ENCODE data around the gene DAAM1. TPM values are rescaled to one million over a fixed set of nuclear protein-coding genes. Genes with fewer than 3 reads are reported as not detected.

Gene DAAM1
- polyA plus RNA-seq, 1 experiment, result 4.7 TPM

DNA sequence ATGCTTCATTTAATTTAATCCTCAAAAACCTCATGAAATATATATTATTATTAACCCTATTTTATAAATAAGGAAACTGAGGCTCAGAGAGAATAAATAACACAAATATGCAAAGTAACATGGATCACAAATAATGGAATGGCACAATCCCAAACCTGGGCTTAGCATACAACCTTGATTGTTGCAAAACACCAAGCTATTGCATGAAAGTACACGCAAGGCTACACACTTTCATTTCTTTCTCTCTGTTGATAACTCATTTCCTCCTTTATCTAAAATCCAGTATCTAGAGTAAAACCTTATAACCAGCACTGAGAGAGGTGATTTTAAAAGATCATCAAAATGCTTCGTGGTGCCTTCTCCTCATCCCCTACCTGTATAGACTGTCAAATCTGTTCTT is 2.8 kb upstream of the DAAM1 start:
- Histone ChIP-seq H3K36me3 (ENCODE audit: control insufficient read depth, insufficient read depth, low read length) (no peaks in the 10 kb centered on the region), H3K4me3 (ENCODE audit: low read depth, low read length) (no peak overlapping the region), H3K27me3 (ENCODE audit: control insufficient read depth, insufficient read depth, low read length) (peaks cover 28% of the 10 kb centered on the region)
- CTCF ChIA-PET, result no interaction called here
- POLR2A ChIA-PET, result no interaction called here
- TF ChIP-seq, protein P1, sequence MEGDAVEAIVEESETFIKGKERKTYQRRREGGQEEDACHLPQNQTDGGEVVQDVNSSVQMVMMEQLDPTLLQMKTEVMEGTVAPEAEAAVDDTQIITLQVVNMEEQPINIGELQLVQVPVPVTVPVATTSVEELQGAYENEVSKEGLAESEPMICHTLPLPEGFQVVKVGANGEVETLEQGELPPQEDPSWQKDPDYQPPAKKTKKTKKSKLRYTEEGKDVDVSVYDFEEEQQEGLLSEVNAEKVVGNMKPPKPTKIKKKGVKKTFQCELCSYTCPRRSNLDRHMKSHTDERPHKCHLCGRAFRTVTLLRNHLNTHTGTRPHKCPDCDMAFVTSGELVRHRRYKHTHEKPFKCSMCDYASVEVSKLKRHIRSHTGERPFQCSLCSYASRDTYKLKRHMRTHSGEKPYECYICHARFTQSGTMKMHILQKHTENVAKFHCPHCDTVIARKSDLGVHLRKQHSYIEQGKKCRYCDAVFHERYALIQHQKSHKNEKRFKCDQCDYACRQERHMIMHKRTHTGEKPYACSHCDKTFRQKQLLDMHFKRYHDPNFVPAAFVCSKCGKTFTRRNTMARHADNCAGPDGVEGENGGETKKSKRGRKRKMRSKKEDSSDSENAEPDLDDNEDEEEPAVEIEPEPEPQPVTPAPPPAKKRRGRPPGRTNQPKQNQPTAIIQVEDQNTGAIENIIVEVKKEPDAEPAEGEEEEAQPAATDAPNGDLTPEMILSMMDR (IDR thresholded peaks at IDR 0.05; ENCODE audit: insufficient read depth, low read depth, low read length), result no peak
- no peak for DNase-seq (ENCODE audit: low read depth)

DNA sequence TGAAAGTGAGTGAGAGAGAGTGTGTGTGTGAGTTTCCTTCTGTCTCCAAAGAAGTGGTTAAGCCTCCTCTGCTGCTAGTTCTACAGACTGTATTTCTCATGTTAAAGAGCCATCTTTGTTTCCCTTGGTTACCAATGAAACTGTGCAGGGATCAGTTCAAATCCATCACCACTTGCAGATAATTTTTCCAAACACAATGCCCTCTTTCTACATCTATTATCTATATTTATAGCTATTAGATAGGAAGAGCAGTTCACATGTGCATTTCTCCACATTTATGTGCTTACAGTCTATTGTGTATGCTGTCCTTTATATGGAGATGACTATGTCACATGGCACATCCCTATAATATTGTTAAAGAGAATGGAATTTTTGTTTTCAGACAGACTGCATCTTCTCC is 2.2 kb upstream of the DAAM1 start:
- POLR2A ChIA-PET, result no interaction called here
- H3K4me3 ChIP-seq (ENCODE audit: low read depth, low read length), result no peak overlapping the region
- DNase-seq (ENCODE audit: low read depth), result no peak
- CTCF ChIA-PET, result interaction anchor here (1.0 kb wide), 1 partner anchor 10 kb away, joined by 3 read pairs; no protein-coding TSS in a partner anchor
- TF ChIP-seq, protein P1 (IDR thresholded peaks at IDR 0.05; ENCODE audit: insufficient read depth, low read depth, low read length), result no peak
- H3K27me3 ChIP-seq (ENCODE audit: control insufficient read depth, insufficient read depth, low read length), result peaks cover 24% of the 10 kb centered on the region
- no peaks in the 10 kb centered on the region for H3K36me3 ChIP-seq (ENCODE audit: control insufficient read depth, insufficient read depth, low read length)

DNA sequence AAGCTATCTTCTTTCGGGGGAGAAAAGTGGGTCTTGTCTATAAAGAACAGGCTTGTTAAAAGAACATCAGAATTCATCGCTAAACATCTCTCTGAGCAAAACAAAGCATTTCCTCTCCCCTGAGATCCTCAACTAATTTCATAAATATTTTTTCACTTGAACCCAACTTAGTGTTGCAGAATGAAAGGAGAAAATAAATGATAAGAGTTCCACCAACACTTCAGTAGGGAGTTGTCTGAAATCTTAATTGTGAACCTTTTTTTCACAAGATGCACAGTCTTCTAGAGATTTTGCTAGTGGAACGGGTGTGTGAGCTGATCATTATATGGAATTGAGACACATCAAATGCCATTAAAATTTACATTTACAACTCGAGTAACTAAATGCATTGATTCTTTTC is 1.3 kb upstream of the DAAM1 start:
- CTCF ChIA-PET, result interaction anchor here (1.0 to 3.7 kb wide), 3 partner anchors 11 to 256 kb away, joined by 3 to 14 read pairs (median 3); no protein-coding TSS in a partner anchor
- DNase-seq (ENCODE audit: low read depth), result no peak
- TF ChIP-seq, protein P1 (IDR thresholded peaks at IDR 0.05; ENCODE audit: insufficient read depth, low read depth, low read length), result no peak
- POLR2A ChIA-PET, result no interaction called here
- Histone ChIP-seq H3K4me3 (ENCODE audit: low read depth, low read length) (no peak overlapping the region), H3K27me3 (ENCODE audit: control insufficient read depth, insufficient read depth, low read length) (peaks cover 23% of the 10 kb centered on the region), H3K36me3 (ENCODE audit: control insufficient read depth, insufficient read depth, low read length) (no peaks in the 10 kb centered on the region)

DNA sequence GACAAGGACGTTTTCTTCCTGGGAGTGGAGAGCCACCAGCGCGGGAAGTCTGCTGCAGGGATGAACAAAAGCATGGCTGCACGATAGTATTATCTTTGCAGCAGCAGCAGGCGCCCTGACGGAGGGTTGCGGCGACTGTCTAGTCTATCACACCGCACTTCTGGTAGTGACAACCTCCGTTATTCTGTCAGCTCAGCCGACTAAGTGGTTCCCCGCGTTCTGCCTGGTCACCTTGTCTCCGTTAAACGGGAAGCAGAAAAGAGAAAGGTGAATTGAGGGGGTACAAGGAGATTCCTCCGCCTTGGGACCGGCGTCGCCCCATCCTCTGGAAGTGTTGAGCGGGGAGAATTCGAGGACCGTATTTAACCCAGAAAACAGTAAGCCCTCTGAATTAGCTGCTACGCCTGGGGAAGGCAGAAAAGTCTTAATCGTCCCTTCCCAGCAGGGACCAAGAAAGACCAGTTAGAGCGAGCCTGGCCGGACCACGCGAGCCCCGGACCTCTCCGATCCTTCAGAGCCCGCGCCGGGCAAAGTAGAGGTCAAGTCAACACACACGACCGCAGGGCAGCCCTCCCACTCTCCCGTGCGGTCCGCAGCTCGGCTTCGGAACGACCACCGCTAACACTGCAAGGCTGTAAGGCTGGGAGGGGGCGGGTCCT is 536 bp upstream of the DAAM1 start:
- POLR2A ChIA-PET, result interaction anchor here (0.6 kb wide), 1 partner anchor 59 kb away, joined by 9 read pairs; no protein-coding TSS in a partner anchor
- peaks cover 23% of the 10 kb centered on the region for H3K27me3 ChIP-seq (ENCODE audit: control insufficient read depth, insufficient read depth, low read length)
- CTCF ChIA-PET, result interaction anchor here (1.1 to 3.7 kb wide), 7 partner anchors 16 to 255 kb away, joined by 3 to 14 read pairs (median 3); no protein-coding TSS in a partner anchor
- TF ChIP-seq, protein P1 (IDR thresholded peaks at IDR 0.05; ENCODE audit: insufficient read depth, low read depth, low read length), result no peak
- H3K4me3 ChIP-seq (ENCODE audit: low read depth, low read length), result peak overlapping the region; percentile 95
- no peaks in the 10 kb centered on the region for H3K36me3 ChIP-seq (ENCODE audit: control insufficient read depth, insufficient read depth, low read length)
- DNase-seq (ENCODE audit: low read depth), result no peak

DNA sequence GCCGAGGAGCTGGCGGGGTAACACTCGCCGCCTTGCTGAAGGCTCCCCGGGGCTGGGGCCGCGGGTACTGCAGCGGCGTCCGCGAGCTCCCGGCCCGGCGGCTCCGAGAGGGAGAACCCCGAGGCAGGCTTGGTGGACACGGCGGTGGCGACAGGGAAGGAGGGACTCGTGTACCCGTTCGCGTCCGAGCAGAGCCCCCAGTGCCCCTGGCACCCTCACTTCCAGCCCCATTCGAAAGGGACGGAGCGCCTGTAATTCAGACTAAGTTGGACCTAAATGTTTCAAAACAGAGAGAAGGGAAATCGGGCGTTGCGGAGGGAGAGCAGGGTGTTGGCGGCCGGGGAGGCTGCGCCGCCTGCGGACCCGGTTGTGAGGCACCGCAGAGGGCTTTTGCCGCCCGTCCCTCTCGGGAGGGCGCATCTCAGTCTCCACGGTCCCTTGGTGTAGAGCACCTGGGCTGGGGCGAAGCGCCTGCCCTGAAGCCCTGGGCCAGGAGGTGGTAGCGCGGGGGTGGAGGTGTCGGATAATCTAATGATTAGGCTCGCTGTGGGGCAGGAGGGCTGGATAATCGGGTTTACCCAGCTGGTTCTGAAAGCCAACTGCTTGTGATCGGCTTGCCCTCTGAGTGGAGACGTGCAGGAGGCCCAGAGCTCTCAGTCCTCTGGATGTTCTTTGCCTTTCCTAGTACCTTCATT is 771 bp downstream of the DAAM1 start:
- ChIA-PET POLR2A (no interaction called here), CTCF (interaction anchor here (0.7 to 3.7 kb wide), 12 partner anchors 9 to 254 kb away, joined by 3 to 14 read pairs (median 4); no protein-coding TSS in a partner anchor)
- no peak for DNase-seq (ENCODE audit: low read depth)
- Histone ChIP-seq H3K4me3 (ENCODE audit: low read depth, low read length) (peak overlapping the region; percentile 95), H3K36me3 (ENCODE audit: control insufficient read depth, insufficient read depth, low read length) (no peaks in the 10 kb centered on the region), H3K27me3 (ENCODE audit: control insufficient read depth, insufficient read depth, low read length) (peaks cover 18% of the 10 kb centered on the region)
- TF ChIP-seq, protein P1 (IDR thresholded peaks at IDR 0.05; ENCODE audit: insufficient read depth, low read depth, low read length), result peak; percentile 15; the same call in 1 of the 2 replicates

Measured in BJ (cell line).